Pericardium fibroblast (primary cell): ENCODE results near the gene OR2T35. TPM values are rescaled to one million over a fixed set of nuclear protein-coding genes. Genes with fewer than 3 reads are reported as not detected.

Experiments
- total RNA-seq: library from RNA; depleted of rRNA; stranded (reverse); fragments of >200 nt; gene quantifications from 2 replicates; pipeline ENCODE4 v1.2.3, GENCODE V29; 2015

The OR2T35 gene, protein sequence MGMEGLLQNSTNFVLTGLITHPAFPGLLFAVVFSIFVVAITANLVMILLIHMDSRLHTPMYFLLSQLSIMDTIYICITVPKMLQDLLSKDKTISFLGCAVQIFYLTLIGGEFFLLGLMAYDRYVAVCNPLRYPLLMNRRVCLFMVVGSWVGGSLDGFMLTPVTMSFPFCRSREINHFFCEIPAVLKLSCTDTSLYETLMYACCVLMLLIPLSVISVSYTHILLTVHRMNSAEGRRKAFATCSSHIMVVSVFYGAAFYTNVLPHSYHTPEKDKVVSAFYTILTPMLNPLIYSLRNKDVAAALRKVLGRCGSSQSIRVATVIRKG
- not detected in 2 replicates for total RNA-seq

DNA sequence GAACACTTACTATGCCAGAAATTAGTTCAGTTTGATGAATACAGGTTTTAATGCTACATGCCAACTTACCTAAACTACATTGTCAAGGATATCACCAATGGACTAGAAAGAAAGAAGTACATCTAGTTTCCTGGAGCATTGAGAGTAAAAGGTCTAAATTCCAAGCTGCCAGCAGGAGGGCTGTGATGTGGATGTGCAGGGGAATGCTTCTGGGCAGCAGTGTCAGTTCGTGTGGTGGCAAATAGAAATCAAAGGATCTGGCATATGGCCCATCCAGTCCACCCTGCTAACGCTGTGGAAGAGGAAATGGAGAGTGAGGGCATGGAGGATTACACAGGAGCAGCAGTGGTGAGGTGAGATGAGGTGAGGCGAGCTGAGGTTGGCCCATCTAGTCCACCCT lies at the start of gene OR2T35:
Gene OR2T35 (minus strand): TSS at position 101 of the 400 bp plus-strand sequence. CDS start 6,020 bp downstream, outside the sequence.

DNA sequence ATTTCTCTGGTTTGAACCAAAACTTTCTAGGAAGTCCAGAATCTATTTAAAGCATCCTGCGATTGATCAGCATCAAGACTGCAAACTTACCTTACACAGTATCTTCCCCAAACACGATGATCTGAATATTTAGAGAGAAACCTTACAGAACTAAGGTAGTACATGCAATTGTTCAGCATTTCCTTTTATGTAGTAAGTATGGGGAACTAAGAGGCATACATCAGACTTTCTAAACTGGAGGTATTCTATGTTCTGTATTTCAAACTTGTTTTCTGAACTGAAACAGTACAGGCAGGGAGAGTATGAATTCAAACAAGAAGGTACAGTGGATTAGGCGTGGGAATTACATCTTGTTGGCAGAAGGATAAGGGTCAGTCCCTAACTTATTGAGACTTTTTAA lies 10.3 kb upstream of the OR2T35 start, which contains the start of gene OR2T27:
Gene OR2T27 (minus strand): TSS at position 175 of the 400 bp plus-strand sequence. CDS start 4,644 bp downstream, outside the sequence.

DNA sequence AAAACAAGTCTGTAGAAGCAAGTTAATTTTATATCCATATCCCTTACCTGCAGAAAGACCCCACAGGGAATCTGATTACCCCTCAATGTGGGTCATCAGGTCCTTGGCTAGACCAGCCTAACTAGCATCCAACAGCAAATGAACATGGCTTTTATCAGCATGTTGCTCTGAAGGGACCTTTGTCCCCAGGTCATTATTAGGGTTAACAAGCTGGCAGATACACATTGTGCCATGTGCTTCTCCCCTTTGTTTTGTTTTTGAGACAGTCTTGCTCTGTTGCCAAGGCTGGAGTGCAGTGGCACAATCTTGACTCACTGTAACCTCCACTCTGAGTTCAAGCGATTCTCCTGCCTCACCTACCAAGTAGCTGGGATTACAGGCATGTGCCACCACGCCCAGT lies 10.1 kb downstream of the OR2T35 start, which contains the start of gene OR2T11:
Gene OR2T11 (minus strand): TSS at position 101 of the 400 bp plus-strand sequence. CDS start 7,963 bp downstream, outside the sequence.

DNA sequence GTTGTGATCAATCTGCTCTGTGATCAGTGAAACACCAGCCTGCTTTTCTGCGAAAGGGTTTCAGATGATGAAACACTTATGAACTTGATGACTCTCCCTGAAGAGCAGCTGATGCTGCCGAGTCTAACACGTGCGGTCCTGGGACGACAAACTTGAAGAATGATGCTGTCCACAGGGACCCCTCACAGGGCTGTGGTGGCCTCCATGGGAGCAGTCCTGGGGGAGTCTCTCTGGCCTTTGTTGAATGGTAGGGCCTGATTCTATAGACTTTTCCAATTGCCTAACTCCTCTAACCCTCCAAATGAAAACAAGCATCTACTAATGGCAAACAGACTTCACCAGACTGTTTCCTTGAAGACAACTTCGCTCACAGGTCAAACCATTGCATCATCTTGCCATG lies 47.5 kb downstream of the OR2T35 start, which contains the start of gene OR2T10:
Gene OR2T10 (minus strand): TSS at position 112 of the 400 bp plus-strand sequence. CDS start 3,932 bp downstream, outside the sequence.

Other genes with a start within 250 kb of the OR2T35 start
- gene OR2T1, start 242.2 kb downstream of the OR2T35 start, total RNA-seq, result not detected in 2 replicates
- not detected in 2 replicates for gene OR2T2, start 199.6 kb downstream of the OR2T35 start, total RNA-seq
- gene OR2T3, start 171.9 kb downstream of the OR2T35 start, total RNA-seq, result not detected in 2 replicates
- not detected in 2 replicates for gene OR2T5, start 156.7 kb downstream of the OR2T35 start, total RNA-seq
- gene OR2G6, start 137.2 kb downstream of the OR2T35 start, total RNA-seq, result not detected in 2 replicates
- gene OR2T29, start 82.5 kb downstream of the OR2T35 start, total RNA-seq, result not detected in 2 replicates
- gene OR2T34, start 70.5 kb downstream of the OR2T35 start, total RNA-seq, result not detected in 2 replicates
- gene OR2T10, start 47.6 kb downstream of the OR2T35 start, total RNA-seq, result not detected in 2 replicates
- not detected in 2 replicates for gene OR2T11, start 10.2 kb downstream of the OR2T35 start, total RNA-seq
- gene OR2T27, start 10.2 kb upstream of the OR2T35 start, total RNA-seq, result not detected in 2 replicates
- gene OR14I1, start 57.5 kb upstream of the OR2T35 start, total RNA-seq, result not detected in 2 replicates
- not detected in 2 replicates for gene LYPD8, start 110.5 kb upstream of the OR2T35 start, total RNA-seq
- gene SH3BP5L, start 180.6 kb upstream of the OR2T35 start, total RNA-seq, result 14.3 and 23.2 TPM in 2 replicates
- 17.2 and 20.5 TPM in 2 replicates for gene ZNF672, start 192.9 kb upstream of the OR2T35 start, total RNA-seq
- 14.3 and 34.2 TPM in 2 replicates for gene ZNF692, start 213.8 kb upstream of the OR2T35 start, total RNA-seq